Colonic mucosa (tissue), 4 donors: ENCODE measurements around the gene ATF6. TPM values are rescaled to one million over a fixed set of nuclear protein-coding genes. Genes with fewer than 3 reads are reported as not detected.

Experiments used
- DNase-seq: peaks from one replicate; pipeline ENCODE4 v3.0.0-alpha.2; 2020
- H3K27ac ChIP-seq: fragments of 200-600 bp; one replicate; pipeline ENCODE4 v1.8.0; 2021
- H3K27me3 ChIP-seq: fragments of 200-600 bp; one replicate; pipeline ENCODE4 v1.8.0; 2021
- H3K36me3 ChIP-seq: fragments of 200-600 bp; one replicate; pipeline ENCODE4 v1.8.0; 2021
- H3K4me1 ChIP-seq: fragments of 200-600 bp; one replicate; pipeline ENCODE4 v1.8.0; 2021; ENCODE audit warnings: mild to moderate bottlenecking
- H3K4me3 ChIP-seq: fragments of 200-600 bp; one replicate; pipeline ENCODE4 v1.8.0; 2021
- H3K9ac ChIP-seq, 2 donors: one replicate each; pipeline ENCODE4 v1.7.0; 2013; ENCODE audit warnings: control low read depth in 2 of 2, low read depth in 2 of 2, low read length in 2 of 2
- H3K9me3 ChIP-seq: fragments of 200-600 bp; one replicate; pipeline ENCODE4 v1.8.0; 2021
- intact Hi-C: fragments of 100-400 bp; cut with DNase I; formaldehyde crosslinking; loops from one replicate; pipeline ENCODE4 v1.14.1; 2022
- total RNA-seq, 2 donors: library from RNA; stranded (reverse); fragmentation: NEBNext Ultra II Directional in 1 of 2; extraction: Animal tissue kit (Norgen Biotek cat#: 25700) in 1 of 2; gene quantifications; one replicate each; pipeline ENCODE4 v1.2.1, GENCODE V29; 2021
- TF ChIP-seq, protein P1 (sequence below): fragments of 200-600 bp; IDR thresholded peaks from one replicate; pipeline ENCODE4 v1.8.0; 2022; ENCODE audit warnings: antibody characterized with exemption, mild to moderate bottlenecking
- donor health status: healthy.
- donor health status: DM: no; HTN: no; CAD: no.
- donor health status: DM: no; HTN: no; CAD: no.

Gene ATF6
- total RNA-seq, 2 donors from 2014 or later = 19.6 to 24.2 TPM

DNA sequence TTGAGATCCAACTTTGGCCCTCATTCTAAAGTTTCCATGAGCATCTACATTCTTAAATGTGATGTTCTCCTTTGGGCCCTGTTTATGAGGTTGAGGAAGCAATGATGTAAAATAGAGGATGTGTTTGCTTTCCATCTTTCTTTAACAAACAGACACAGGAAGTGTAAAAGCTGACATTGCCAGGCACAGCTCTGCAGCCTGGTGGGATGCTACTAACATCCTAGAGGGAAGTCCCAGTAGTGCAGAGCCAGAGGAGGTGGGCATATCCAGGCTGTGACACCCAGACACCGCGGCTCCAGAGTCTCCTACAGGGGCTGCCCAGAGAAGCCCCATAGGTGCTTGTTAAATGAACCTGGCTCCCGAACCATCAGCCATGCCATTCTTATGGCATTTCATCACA, 241.3 kb downstream of the ATF6 start:
- Histone ChIP-seq H3K9me3 (no peaks in the 10 kb centered on the region), H3K4me1 (no peaks in the 10 kb centered on the region), H3K27me3 (no peaks in the 10 kb centered on the region), H3K36me3 (no peaks in the 10 kb centered on the region), H3K4me3 (no peak overlapping the region), H3K27ac (no peak overlapping the region), H3K9ac (no peak overlapping the region)
- DNase-seq = no peak
- intact Hi-C loops = no loop called here
- TF ChIP-seq, protein P1, sequence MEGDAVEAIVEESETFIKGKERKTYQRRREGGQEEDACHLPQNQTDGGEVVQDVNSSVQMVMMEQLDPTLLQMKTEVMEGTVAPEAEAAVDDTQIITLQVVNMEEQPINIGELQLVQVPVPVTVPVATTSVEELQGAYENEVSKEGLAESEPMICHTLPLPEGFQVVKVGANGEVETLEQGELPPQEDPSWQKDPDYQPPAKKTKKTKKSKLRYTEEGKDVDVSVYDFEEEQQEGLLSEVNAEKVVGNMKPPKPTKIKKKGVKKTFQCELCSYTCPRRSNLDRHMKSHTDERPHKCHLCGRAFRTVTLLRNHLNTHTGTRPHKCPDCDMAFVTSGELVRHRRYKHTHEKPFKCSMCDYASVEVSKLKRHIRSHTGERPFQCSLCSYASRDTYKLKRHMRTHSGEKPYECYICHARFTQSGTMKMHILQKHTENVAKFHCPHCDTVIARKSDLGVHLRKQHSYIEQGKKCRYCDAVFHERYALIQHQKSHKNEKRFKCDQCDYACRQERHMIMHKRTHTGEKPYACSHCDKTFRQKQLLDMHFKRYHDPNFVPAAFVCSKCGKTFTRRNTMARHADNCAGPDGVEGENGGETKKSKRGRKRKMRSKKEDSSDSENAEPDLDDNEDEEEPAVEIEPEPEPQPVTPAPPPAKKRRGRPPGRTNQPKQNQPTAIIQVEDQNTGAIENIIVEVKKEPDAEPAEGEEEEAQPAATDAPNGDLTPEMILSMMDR = no peak

DNA sequence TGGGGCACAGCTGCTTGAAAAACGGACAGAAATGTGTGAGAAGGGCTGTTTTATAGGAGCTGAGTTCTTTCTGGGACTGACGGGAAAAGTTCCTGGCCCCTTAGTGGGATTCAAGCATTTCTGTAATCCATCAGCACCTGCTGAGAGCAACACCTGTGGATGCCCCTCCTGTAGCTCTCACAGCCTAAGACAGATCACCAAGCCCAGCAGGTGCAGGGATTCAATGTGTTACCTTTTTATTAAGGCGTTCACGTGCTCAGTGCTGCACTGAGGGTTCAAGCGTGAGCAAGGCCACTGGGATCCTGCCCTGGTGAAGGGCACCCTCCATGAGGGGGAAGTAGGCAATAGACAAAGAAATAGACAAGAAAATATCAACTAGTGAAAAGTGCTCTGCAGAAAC, 242.7 kb downstream of the ATF6 start:
- no peak overlapping the region for H3K27ac ChIP-seq
- H3K9ac ChIP-seq = no peak overlapping the region
- no peaks in the 10 kb centered on the region for H3K27me3 ChIP-seq
- TF ChIP-seq, protein P1 = no peak
- H3K9me3 ChIP-seq = no peaks in the 10 kb centered on the region
- no peak overlapping the region for H3K4me3 ChIP-seq
- no peaks in the 10 kb centered on the region for H3K4me1 ChIP-seq
- no peak for DNase-seq
- no peaks in the 10 kb centered on the region for H3K36me3 ChIP-seq
- intact Hi-C loops = no loop called here

DNA sequence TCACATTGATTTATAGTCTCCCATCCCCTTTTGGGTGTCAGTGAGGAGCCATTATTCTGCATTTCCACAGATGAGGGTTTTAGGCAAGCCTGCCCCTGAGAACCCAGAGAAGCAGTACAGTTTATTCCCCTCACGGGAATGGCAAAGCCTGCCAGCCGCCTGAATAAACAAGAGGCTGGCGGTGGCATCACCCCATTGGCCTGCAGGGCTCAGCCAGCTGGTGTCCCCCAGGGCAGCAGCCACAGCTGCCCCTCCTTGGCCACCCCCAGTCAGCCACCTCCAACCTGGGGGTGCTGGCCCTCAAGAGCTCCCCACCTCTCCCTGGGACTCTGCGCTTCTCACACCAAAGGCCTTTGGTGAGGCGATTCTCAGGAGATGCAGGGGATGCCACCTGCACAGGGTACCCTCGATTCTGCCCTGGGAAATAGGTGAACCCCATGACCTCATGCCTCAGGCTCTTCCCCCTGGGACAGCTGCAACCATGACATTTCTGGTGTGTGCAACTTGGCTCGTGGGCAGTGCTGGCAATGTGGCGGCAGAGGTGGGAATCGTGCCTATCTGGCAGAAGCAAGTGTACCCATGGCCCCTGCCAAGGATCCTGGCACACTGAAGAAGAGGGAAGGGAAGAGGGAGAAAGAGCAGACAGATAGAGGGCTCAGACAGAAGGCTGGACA, 243.5 kb downstream of the ATF6 start:
- H3K27ac ChIP-seq = no peak overlapping the region
- no peaks in the 10 kb centered on the region for H3K27me3 ChIP-seq
- H3K4me3 ChIP-seq = no peak overlapping the region
- no peaks in the 10 kb centered on the region for H3K4me1 ChIP-seq
- H3K9ac ChIP-seq = no peak overlapping the region
- no peaks in the 10 kb centered on the region for H3K9me3 ChIP-seq
- intact Hi-C loops = no loop called here
- H3K36me3 ChIP-seq = no peaks in the 10 kb centered on the region
- TF ChIP-seq, protein P1 = no peak
- DNase-seq = no peak

DNA sequence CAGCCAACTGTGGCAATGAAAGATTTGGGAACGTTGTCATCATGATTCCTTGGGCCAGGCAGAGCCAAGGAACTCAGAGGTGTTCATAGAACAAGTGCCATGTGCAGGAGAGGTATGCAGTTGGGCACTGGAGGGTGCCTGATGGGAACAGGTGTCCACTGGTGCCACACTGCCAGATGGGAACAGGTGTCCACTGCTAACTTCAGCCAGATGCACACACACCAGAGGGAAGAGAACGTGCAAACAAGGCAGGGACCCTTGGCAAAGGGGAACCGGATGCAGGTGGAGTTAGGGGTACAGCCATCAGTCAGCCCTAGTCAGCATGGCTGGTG, 244.0 kb downstream of the ATF6 start:
- Histone ChIP-seq H3K36me3 (no peaks in the 10 kb centered on the region), H3K9ac (no peak overlapping the region), H3K9me3 (no peaks in the 10 kb centered on the region), H3K4me1 (no peaks in the 10 kb centered on the region), H3K27ac (no peak overlapping the region), H3K27me3 (no peaks in the 10 kb centered on the region), H3K4me3 (no peak overlapping the region)
- DNase-seq = no peak
- TF ChIP-seq, protein P1 = no peak
- intact Hi-C loops = no loop called here

DNA sequence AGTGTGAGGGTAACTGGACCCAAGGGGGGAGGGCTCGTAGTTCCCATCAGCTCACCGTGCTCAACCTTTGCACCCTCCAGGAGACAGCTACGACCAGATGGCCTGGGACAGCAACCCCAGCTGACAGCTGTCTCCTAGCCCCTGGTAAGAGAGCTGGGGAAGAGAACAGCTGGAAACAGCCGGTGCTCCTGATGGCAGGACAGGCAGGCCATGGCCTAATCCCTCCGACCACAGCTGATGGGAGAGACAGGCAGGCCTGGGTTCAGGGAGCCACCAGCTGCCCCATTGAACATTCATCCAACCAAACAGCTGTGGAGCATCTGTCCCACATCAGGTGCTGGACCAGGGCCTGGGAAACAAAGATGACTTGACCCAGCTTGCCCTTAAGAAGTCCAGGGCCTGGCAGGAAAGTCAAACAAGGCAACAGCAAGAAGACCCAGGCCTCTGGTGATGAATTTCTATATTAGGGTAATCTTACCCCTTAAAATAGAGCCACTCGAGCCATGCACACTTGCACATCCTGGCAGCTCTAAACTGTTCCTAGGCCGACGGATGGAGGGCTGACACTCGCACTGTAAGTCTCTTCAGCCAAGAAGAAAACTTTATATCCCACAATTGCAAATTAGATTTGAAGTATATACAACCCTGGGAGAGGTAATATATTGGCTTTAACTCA, 245.4 kb downstream of the ATF6 start:
- H3K9ac ChIP-seq = no peak overlapping the region
- intact Hi-C loops = no loop called here
- no peaks in the 10 kb centered on the region for H3K27me3 ChIP-seq
- H3K36me3 ChIP-seq = no peaks in the 10 kb centered on the region
- no peak overlapping the region for H3K27ac ChIP-seq
- no peaks in the 10 kb centered on the region for H3K9me3 ChIP-seq
- DNase-seq = peak; percentile 33
- no peaks in the 10 kb centered on the region for H3K4me1 ChIP-seq
- TF ChIP-seq, protein P1 = no peak
- H3K4me3 ChIP-seq = no peak overlapping the region
